Ascending aorta (tissue), 2 donors: ENCODE measurements around the gene PIK3R3. TPM values are rescaled to one million over a fixed set of nuclear protein-coding genes. Genes with fewer than 3 reads are reported as not detected.
"Not testable (repeated sequence)": the region's sequence is repeated elsewhere in the genome, so short reads cannot be mapped to it uniquely, and the experiment has no call there.

ENCODE experiments used
- DNase-seq, 2 donors: peaks; one replicate each; pipeline ENCODE4 v3.0.0-alpha.2; 2019; ENCODE audit warnings: low spot score in 2 of 2
- H3K27ac ChIP-seq, 2 donors: fragments of 200-600 bp; sonication (generic); one replicate each; pipeline ENCODE4 v1.5.1; 2016 to 2017; ENCODE audit warnings: mild to moderate bottlenecking in 1 of 2
- H3K27me3 ChIP-seq: fragments of 200-600 bp; sonication (generic); one replicate; pipeline ENCODE4 v1.5.1; 2017
- H3K36me3 ChIP-seq, 2 donors: fragments of 200-600 bp; sonication (generic); one replicate each; pipeline ENCODE4 v1.5.1; 2016
- H3K4me1 ChIP-seq, 2 donors: fragments of 200-600 bp; sonication (generic); one replicate each; pipeline ENCODE4 v1.5.1; 2016 to 2017; ENCODE audit warnings: mild to moderate bottlenecking in 1 of 2
- H3K4me3 ChIP-seq, 2 donors: fragments of 200-600 bp; sonication (generic); one replicate each; pipeline ENCODE4 v1.5.1; 2016 to 2017; ENCODE audit warnings: mild to moderate bottlenecking in 1 of 2
- H3K9me3 ChIP-seq, 2 donors: fragments of 200-600 bp; sonication (generic); one replicate each; pipeline ENCODE4 v1.5.1; 2016
- intact Hi-C: fragments of 100-400 bp; cut with DNase I; formaldehyde crosslinking; loops from one replicate; pipeline ENCODE4 v1.15.1; 2023
- total RNA-seq: library from RNA; depleted of rRNA; stranded (reverse); fragments of >200 nt; gene quantifications from one replicate; pipeline ENCODE4 v1.1.0, GENCODE V29; 2016
- TF ChIP-seq, protein P1 (sequence below), 3 experiments: fragments of 200-600 bp in 2 of 3; fragments of 450-650 bp in 1 of 3; sonication (generic) in 2 of 3; IDR thresholded peaks; one replicate each; pipeline ENCODE4 v1.5.1; 2016 to 2019; ENCODE audit warnings: antibody characterized with exemption in 3 of 3, mild to moderate bottlenecking in 1 of 3, moderate library complexity in 1 of 3

PIK3R3 gene
- total RNA-seq, 1 donor from 2014 or later: 33.1 TPM

DNA sequence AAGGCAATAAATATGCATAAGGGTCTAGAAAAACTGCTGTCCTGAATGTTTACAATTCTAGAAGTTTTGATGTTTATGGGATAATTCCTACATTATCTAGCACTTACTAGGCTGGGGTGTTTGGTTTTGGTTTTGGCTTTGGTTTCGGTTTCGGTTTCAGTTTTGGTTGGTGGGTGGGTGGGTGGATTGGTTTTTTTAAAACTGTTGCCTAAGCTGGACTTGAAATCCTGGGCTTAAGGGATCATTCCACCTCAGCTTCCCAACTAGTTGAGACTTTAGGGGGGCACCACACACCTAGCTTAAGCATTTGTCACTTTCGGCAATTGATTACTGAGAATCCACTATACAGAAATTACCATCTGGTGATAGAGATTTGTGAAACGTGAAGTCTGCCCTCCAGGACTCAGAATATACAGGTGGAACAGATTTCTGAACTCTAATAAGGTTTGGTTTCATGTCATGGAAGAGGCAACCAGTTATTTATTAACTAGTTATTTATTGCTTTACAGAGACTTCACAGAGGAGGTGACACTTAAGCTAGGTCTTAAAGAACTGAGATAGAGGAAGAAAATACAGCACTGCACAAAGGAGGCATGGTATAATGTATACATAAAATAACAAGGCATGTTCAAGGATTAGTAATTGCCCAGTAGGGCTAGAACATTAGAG, 69.6 kb downstream of the PIK3R3 start:
- H3K4me3 ChIP-seq: no peak overlapping the region
- TF ChIP-seq, protein P1, sequence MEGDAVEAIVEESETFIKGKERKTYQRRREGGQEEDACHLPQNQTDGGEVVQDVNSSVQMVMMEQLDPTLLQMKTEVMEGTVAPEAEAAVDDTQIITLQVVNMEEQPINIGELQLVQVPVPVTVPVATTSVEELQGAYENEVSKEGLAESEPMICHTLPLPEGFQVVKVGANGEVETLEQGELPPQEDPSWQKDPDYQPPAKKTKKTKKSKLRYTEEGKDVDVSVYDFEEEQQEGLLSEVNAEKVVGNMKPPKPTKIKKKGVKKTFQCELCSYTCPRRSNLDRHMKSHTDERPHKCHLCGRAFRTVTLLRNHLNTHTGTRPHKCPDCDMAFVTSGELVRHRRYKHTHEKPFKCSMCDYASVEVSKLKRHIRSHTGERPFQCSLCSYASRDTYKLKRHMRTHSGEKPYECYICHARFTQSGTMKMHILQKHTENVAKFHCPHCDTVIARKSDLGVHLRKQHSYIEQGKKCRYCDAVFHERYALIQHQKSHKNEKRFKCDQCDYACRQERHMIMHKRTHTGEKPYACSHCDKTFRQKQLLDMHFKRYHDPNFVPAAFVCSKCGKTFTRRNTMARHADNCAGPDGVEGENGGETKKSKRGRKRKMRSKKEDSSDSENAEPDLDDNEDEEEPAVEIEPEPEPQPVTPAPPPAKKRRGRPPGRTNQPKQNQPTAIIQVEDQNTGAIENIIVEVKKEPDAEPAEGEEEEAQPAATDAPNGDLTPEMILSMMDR (IDR thresholded peaks at IDR 0.05): no peak
- H3K36me3 ChIP-seq: peaks cover 0 to 9% of the 10 kb centered on the region in 2 donors
- no peak for DNase-seq
- intact Hi-C loops: no loop called here
- no peaks in the 10 kb centered on the region for H3K27me3 ChIP-seq
- H3K27ac ChIP-seq: no peak overlapping the region
- H3K4me1 ChIP-seq: no peaks in the 10 kb centered on the region
- no peaks in the 10 kb centered on the region for H3K9me3 ChIP-seq

GRCh38 chr1:46061146-46061545, 71.3 kb downstream of the PIK3R3 start:
- Histone ChIP-seq H3K4me1 (no peaks in the 10 kb centered on the region), H3K4me3 (no peak overlapping the region), H3K36me3 (peaks cover 0 to 9% of the 10 kb centered on the region in 2 donors), H3K9me3 (no peaks in the 10 kb centered on the region), H3K27me3 (no peaks in the 10 kb centered on the region), H3K27ac (no peak overlapping the region)
- TF ChIP-seq, protein P1 (IDR thresholded peaks at IDR 0.05): no peak
- DNase-seq: no peak
- intact Hi-C loops: no loop called here

GRCh38 chr1:46058936-46059335, 73.5 kb downstream of the PIK3R3 start:
- Histone ChIP-seq H3K27me3 (no peaks in the 10 kb centered on the region), H3K4me3 (no peak overlapping the region), H3K36me3 (peaks cover 0 to 9% of the 10 kb centered on the region in 2 donors), H3K9me3 (no peaks in the 10 kb centered on the region), H3K4me1 (no peaks in the 10 kb centered on the region), H3K27ac (no peak overlapping the region)
- TF ChIP-seq, protein P1 (IDR thresholded peaks at IDR 0.05): no peak
- intact Hi-C loops: no loop called here
- no peak for DNase-seq

DNA sequence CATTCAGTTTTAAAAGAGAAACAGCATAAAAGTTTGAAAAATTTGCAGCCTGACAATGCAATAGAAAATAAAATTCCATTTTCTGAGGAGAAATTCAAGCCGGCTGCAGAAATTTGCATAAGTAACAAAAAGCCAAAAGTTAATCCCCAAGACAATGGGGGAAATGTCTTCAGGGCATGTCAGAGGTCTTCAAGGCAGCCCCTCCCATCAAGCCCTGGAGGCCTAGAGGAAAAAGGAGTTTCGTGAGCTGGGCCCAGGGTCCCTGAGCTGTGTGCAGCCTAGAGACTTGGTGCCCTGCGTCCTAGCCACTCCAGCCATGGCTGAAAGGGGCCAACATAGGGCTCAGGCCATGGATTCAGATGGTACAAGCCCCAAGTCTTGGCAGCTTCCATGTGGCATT, 74.6 kb downstream of the PIK3R3 start:
- TF ChIP-seq, protein P1 (IDR thresholded peaks at IDR 0.05): no peak
- no peaks in the 10 kb centered on the region for H3K9me3 ChIP-seq
- no peaks in the 10 kb centered on the region for H3K27me3 ChIP-seq
- no peak for DNase-seq
- no peaks in the 10 kb centered on the region for H3K4me1 ChIP-seq
- intact Hi-C loops: no loop called here
- no peak overlapping the region for H3K4me3 ChIP-seq
- H3K27ac ChIP-seq: no peak overlapping the region
- H3K36me3 ChIP-seq: peaks cover 0 to 9% of the 10 kb centered on the region in 2 donors

- DNase-seq, H3K4me3 ChIP-seq, H3K27ac ChIP-seq, H3K9me3 ChIP-seq, H3K27me3 ChIP-seq, H3K4me1 ChIP-seq, intact Hi-C loops, H3K36me3 ChIP-seq: not testable (repeated sequence)
Measured at GRCh38 chr1:46057215-46057614, 75.2 kb downstream of the PIK3R3 start.

DNA sequence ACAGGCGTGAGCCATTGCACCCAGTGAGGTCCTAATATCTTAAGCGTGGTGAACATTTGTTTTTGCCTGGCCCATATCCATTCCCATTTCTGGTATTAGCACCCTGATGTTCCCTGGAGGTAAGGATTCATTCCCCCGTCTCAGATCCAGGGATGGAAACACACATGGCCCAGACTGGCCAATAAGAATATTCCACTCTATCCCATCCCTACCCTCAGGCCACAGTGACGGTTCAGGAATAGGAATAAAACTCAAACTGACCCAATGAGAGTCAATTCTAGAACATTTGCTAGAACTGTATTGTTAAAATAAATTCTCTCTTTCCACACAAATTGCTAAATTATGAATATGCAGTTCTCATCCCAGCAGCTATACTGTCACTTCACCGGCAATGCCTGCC, 76.1 kb downstream of the PIK3R3 start:
- no peak for DNase-seq
- H3K4me3 ChIP-seq: no peak overlapping the region
- TF ChIP-seq, protein P1 (IDR thresholded peaks at IDR 0.05): no peak
- H3K27me3 ChIP-seq: no peaks in the 10 kb centered on the region
- H3K9me3 ChIP-seq: no peaks in the 10 kb centered on the region
- no peaks in the 10 kb centered on the region for H3K4me1 ChIP-seq
- H3K36me3 ChIP-seq: peaks cover 0 to 5% of the 10 kb centered on the region in 2 donors
- no peak overlapping the region for H3K27ac ChIP-seq
- intact Hi-C loops: no loop called here
